ENCODE results near the gene ARAF. TPM values are rescaled to one million over a fixed set of nuclear protein-coding genes. Genes with fewer than 3 reads are reported as not detected.
"Not testable (repeated sequence)": the region's sequence is repeated elsewhere in the genome, so short reads cannot be mapped to it uniquely, and the experiment has no call there.

ARAF gene
- polyA plus RNA-seq, 1 experiment, result 27.3 TPM

DNA sequence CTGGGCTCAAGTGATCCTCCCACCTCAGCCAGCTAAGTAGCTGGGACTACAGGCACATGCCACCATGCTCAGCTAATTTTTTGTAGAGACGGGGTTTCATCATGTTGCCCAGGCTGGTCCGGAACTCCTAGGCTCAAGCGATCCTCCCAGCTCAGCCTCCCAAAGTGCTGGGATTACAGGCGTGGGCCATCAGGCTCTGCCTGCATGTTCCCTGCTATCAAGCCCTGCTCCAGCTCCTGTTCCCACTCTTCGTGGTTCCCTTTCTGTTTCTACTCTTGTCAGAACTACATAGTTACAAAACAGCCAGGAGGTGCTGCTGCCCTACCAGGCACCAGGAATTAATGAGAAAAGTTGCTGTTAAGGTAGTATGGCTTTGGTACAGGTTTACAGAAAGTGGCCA, 30.0 kb downstream of the ARAF start:
- H3K27ac ChIP-seq (ENCODE audit: low read depth, low read length), result no peak overlapping the region
- no peak overlapping the region for H3K4me3 ChIP-seq (ENCODE audit: low read depth, low read length)
- ChIA-PET POLR2A (no interaction called here), CTCF (no interaction called here)
- TF ChIP-seq, protein P1, sequence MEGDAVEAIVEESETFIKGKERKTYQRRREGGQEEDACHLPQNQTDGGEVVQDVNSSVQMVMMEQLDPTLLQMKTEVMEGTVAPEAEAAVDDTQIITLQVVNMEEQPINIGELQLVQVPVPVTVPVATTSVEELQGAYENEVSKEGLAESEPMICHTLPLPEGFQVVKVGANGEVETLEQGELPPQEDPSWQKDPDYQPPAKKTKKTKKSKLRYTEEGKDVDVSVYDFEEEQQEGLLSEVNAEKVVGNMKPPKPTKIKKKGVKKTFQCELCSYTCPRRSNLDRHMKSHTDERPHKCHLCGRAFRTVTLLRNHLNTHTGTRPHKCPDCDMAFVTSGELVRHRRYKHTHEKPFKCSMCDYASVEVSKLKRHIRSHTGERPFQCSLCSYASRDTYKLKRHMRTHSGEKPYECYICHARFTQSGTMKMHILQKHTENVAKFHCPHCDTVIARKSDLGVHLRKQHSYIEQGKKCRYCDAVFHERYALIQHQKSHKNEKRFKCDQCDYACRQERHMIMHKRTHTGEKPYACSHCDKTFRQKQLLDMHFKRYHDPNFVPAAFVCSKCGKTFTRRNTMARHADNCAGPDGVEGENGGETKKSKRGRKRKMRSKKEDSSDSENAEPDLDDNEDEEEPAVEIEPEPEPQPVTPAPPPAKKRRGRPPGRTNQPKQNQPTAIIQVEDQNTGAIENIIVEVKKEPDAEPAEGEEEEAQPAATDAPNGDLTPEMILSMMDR (IDR thresholded peaks at IDR 0.05; ENCODE audit: low read depth, low read length), result no peak
- H3K9me3 ChIP-seq (ENCODE audit: control insufficient read depth, insufficient read depth, low read length), result no peaks in the 10 kb centered on the region
- no peaks in the 10 kb centered on the region for H3K27me3 ChIP-seq (ENCODE audit: control insufficient read depth, insufficient read depth, low read length)
- DNase-seq (ENCODE audit: low read depth, low spot score), result no peak

DNA sequence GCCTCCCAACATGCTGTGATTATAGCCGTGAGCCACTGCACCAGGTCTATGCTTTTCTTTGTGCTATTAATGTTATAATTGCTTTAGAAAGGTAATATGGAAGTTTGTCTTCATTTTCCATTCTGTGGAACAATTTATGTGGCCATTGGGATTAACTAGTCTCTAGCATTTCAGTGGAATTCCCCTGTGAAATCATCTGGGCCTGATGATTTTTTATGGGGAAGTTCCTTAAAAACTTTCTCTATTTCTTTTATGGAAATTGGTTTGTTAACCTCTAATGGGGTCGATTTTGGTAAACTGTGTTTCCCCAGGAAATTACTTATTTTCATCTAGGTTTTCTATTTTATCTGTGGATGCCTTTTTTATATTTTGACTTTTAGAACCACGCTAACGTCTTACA, 32.5 kb downstream of the ARAF start:
- H3K27me3 ChIP-seq (ENCODE audit: control insufficient read depth, insufficient read depth, low read length), result no peaks in the 10 kb centered on the region
- TF ChIP-seq, protein P1 (IDR thresholded peaks at IDR 0.05; ENCODE audit: low read depth, low read length), result no peak
- POLR2A ChIA-PET, result no interaction called here
- CTCF ChIA-PET, result no interaction called here
- DNase-seq (ENCODE audit: low read depth, low spot score), result no peak
- no peak overlapping the region for H3K27ac ChIP-seq (ENCODE audit: low read depth, low read length)
- H3K9me3 ChIP-seq (ENCODE audit: control insufficient read depth, insufficient read depth, low read length), result no peaks in the 10 kb centered on the region
- no peak overlapping the region for H3K4me3 ChIP-seq (ENCODE audit: low read depth, low read length)

DNA sequence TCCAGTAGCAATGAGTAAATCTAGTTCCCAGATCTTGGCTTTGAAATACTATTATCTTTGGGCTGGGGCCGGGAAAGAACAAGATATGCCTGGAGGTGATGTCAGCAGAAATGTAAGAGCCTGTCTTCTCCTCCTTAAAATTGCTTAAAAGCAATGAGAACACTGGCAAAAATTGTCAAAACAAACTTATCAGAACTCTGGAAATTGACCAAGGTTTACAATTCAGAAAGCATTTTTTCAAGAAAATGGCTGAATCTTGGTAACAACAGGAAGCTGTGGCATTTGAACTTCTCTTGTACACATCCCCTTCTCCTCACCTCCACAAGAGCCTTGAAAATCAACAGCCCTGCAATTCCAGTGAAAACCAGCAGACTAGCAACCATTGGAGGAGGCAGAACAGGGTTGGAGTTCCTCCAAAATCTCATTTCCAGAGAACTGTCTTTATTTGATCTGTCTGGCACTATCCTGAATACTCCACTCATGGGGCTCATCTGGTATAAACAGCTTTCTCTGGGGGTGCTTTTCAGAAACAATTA, 34.8 kb downstream of the ARAF start:
- TF ChIP-seq, protein P1 (IDR thresholded peaks at IDR 0.05; ENCODE audit: low read depth, low read length), result no peak
- Histone ChIP-seq H3K9me3 (ENCODE audit: control insufficient read depth, insufficient read depth, low read length) (0 out of 2 replicates have a peak, but pooled peaks cover 3% of the 10 kb centered on the region), H3K27ac (ENCODE audit: low read depth, low read length) (peak overlapping the region; percentile 86), H3K27me3 (ENCODE audit: control insufficient read depth, insufficient read depth, low read length) (no peaks in the 10 kb centered on the region), H3K4me3 (ENCODE audit: low read depth, low read length) (no peak overlapping the region)
- POLR2A ChIA-PET, result interaction anchor here (1.4 kb wide), 1 partner anchor 14 kb away, joined by 5 read pairs; the partner anchor contains the start of gene TIMP1
- DNase-seq (ENCODE audit: low read depth, low spot score), result peak; percentile 37
- CTCF ChIA-PET, result interaction anchor here (2.3 kb wide), 1 partner anchor 49 kb away, joined by 11 read pairs; no protein-coding TSS in a partner anchor

DNA sequence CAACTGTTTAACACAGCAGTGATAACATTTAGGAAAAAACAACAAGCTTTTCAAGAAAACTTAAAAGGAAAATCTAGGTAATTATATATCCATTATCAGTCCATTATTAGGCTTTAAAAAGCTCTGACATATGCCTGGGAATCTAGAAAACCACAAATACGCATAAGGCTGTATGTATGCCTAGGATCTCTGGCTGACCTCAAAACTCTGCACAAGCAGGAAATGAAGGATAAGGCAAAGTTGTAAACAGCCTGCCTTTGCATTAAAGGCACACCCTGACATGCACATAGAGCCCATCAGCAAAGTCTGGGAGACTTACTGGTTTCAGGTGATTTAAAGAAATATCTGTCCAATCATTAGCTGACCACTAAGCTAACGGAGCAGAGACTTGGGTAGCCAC, 35.3 kb downstream of the ARAF start:
- H3K9me3 ChIP-seq (ENCODE audit: control insufficient read depth, insufficient read depth, low read length), result 0 out of 2 replicates have a peak, but pooled peaks cover 3% of the 10 kb centered on the region
- H3K27ac ChIP-seq (ENCODE audit: low read depth, low read length), result peak overlapping the region; percentile 86
- POLR2A ChIA-PET, result interaction anchor here (0.6 to 1.4 kb wide), 2 partner anchors 14 to 23 kb away, joined by 3 to 5 read pairs; partner anchors contain the start of gene TIMP1
- H3K27me3 ChIP-seq (ENCODE audit: control insufficient read depth, insufficient read depth, low read length), result no peaks in the 10 kb centered on the region
- CTCF ChIA-PET, result interaction anchor here (2.3 kb wide), 1 partner anchor 48 kb away, joined by 11 read pairs; no protein-coding TSS in a partner anchor
- TF ChIP-seq, protein P1 (IDR thresholded peaks at IDR 0.05; ENCODE audit: low read depth, low read length), result no peak
- no peak for DNase-seq (ENCODE audit: low read depth, low spot score)
- no peak overlapping the region for H3K4me3 ChIP-seq (ENCODE audit: low read depth, low read length)

DNA sequence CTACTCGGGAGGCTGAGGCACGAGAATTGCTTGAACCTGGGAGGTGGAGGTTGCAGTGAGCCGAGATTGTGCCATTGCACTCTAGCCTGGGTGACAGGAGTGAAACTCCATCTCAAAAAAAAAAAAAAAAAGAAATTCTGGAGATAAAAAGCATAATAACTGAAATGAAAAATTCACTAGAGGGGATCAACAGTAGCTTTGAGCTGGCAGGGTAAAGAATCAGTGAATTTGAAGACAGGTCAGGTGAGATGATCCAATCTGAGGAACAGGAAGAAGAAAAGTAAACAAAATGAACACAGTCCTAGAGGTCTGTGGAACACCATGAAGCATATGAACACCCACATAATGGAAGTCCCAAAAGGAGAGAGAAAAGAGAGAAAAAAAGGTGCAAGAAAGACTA, 36.2 kb downstream of the ARAF start:
- TF ChIP-seq, protein P1 (IDR thresholded peaks at IDR 0.05; ENCODE audit: low read depth, low read length), result no peak
- no peak for DNase-seq (ENCODE audit: low read depth, low spot score)
- CTCF ChIA-PET, result interaction anchor here (1.5 kb wide), 1 partner anchor 56 kb away, joined by 4 read pairs; no protein-coding TSS in a partner anchor
- Histone ChIP-seq H3K27me3 (ENCODE audit: control insufficient read depth, insufficient read depth, low read length) (no peaks in the 10 kb centered on the region), H3K4me3 (ENCODE audit: low read depth, low read length) (no peak overlapping the region), H3K9me3 (ENCODE audit: control insufficient read depth, insufficient read depth, low read length) (0 out of 2 replicates have a peak, but pooled peaks cover 3% of the 10 kb centered on the region), H3K27ac (ENCODE audit: low read depth, low read length) (no peak overlapping the region)
- POLR2A ChIA-PET, result no interaction called here

DNA sequence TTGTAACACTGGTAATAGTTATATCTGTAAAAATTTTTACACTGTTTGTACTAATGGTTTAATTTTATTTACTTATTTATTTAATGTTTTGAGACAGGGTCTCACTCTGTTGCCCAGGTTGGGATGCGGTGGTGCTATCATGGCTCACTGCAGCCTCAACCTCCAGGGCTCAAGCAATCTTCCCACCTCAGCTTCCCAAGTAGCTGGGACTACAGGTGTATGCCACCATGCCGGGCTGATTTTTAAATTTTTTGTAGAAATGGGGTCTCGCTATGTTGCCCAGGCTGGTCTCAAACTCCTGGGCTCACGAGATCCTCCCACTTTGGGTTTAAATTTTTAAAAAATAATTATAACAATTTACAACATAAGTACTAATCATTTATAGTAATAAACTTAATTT, 42.1 kb downstream of the ARAF start:
- POLR2A ChIA-PET, result not testable (repeated sequence)

More for the DNA sequence above, 42.1 kb downstream of the ARAF start:
- H3K4me3 ChIP-seq (ENCODE audit: low read depth, low read length); CTCF ChIA-PET; DNase-seq (ENCODE audit: low read depth, low spot score); H3K9me3 ChIP-seq (ENCODE audit: control insufficient read depth, insufficient read depth, low read length); H3K27ac ChIP-seq (ENCODE audit: low read depth, low read length); H3K27me3 ChIP-seq (ENCODE audit: control insufficient read depth, insufficient read depth, low read length): not testable (repeated sequence)

Measured in AG04450 (cell line).